K562 (cell line): Measurements from ENCODE around the gene IL6R. TPM values are rescaled to one million over a fixed set of nuclear protein-coding genes. Genes with fewer than 3 reads are reported as not detected.

Experiments
- EGR1 ChIP-seq: fragments of 450-650 bp; conservative IDR thresholded peaks from 2 replicates; pipeline ENCODE4 v1.6.1; 2017; ENCODE audit warnings: mild to moderate bottlenecking
- ELF4 ChIP-seq: fragments of 450-650 bp; formaldehyde crosslinking; IDR thresholded peaks from 2 replicates; pipeline ENCODE4 v1.4.0; 2022; ENCODE audit warnings: missing genetic modification characterization
- JUND ChIP-seq, 2 experiments: IDR thresholded peaks; 2 replicates in 1 of 2; 3 replicates in 1 of 2; pipeline ENCODE4 v1.6.1; 2011; ENCODE audit warnings: borderline replicate concordance in 2 of 2, low read depth in 2 of 2, low read length in 2 of 2, improper control_type of control experiment in 1 of 2, missing biosample characterization in 1 of 2, missing genetic modification characterization in 1 of 2, missing genetic modification reagents in 1 of 2
- KDM2B ChIP-seq: fragments of 250-450 bp; sonication (Bioruptor Pico); IDR thresholded peaks from 2 replicates; pipeline ENCODE4 v1.8.0; 2021; ENCODE audit warnings: mild to moderate bottlenecking, moderate library complexity
- MCM3 ChIP-seq: fragments of 450-650 bp; IDR thresholded peaks from 2 replicates; pipeline ENCODE4 v1.6.1; 2016
- PHF8 ChIP-seq: fragments of 200-600 bp; sonication (generic); IDR thresholded peaks from 2 replicates; pipeline ENCODE4 v1.6.1; 2012; ENCODE audit warnings: mixed run types, mild to moderate bottlenecking, inconsistent platforms, low read length, moderate library complexity, borderline replicate concordance
- PHTF2 ChIP-seq: fragments of 250-450 bp; sonication (Bioruptor Pico); IDR thresholded peaks from 2 replicates; pipeline ENCODE4 v1.5.0; 2021; ENCODE audit warnings: mild to moderate bottlenecking
- RCOR1 ChIP-seq, 2 experiments: IDR thresholded peaks; 2 replicates each; pipeline ENCODE4 v1.6.1; 2012; ENCODE audit warnings: low read depth in 2 of 2, low read length in 2 of 2, borderline replicate concordance in 1 of 2, improper control_type of control experiment in 1 of 2
- SMC3 ChIP-seq: conservative IDR thresholded peaks from 2 replicates; pipeline ENCODE4 v1.6.1; 2011; ENCODE audit warnings: low read depth, low read length, improper control_type of control experiment; ENCODE audit not compliant: insufficient read depth
- TGIF2 ChIP-seq: sonication (generic); formaldehyde crosslinking; IDR thresholded peaks from 2 replicates; pipeline ENCODE4 v1.8.1; 2022; ENCODE audit warnings: mild to moderate bottlenecking, missing genetic modification reagents, moderate library complexity
- ZBTB17 ChIP-seq: fragments of 450-650 bp; formaldehyde crosslinking; IDR thresholded peaks from 2 replicates; pipeline ENCODE4 v1.4.0; 2020; ENCODE audit warnings: mild to moderate bottlenecking
- ZNF584 ChIP-seq: fragments of 200-800 bp; sonication (Bioruptor generic); IDR thresholded peaks from 2 replicates; pipeline ENCODE4 v1.6.1; 2016; ENCODE audit warnings: low read depth, mild to moderate bottlenecking, missing genetic modification characterization, missing compliant biosample characterization
- polyA plus RNA-seq, 8 experiments: library from polyadenylated mRNA; depleted of rRNA in 4 of 8; stranded (reverse) in 5 of 8; unstranded in 3 of 8; fragments of >200 nt; fragmentation: Nextera tagmentation in 2 of 8; fragmentation: Illumina TruSeq in 1 of 8; extraction: Ambion mirVana in 2 of 8; extraction: Trizol in 1 of 8; gene quantifications; 2 replicates each; pipeline versions ENCODE4 v1.2.1 to v1.2.3, GENCODE V29; 2011 to 2014; ENCODE audit warnings: inconsistent platforms in 1 of 8, missing spikeins in 1 of 8
- total RNA-seq, 7 experiments: library from RNA; depleted of rRNA in 6 of 7; stranded (reverse); fragments of >200 nt in 6 of 7; fragmentation: Illumina TruSeq in 2 of 7; extraction: Trizol in 2 of 7; gene quantifications; 2 replicates each; pipeline versions ENCODE4 v1.2.1 to v1.2.3, GENCODE V29; 2011 to 2021; ENCODE audit warnings: low replicate concordance in 1 of 7
- TF ChIP-seq, protein P1 (sequence below): IDR thresholded peaks from 2 replicates; pipeline ENCODE4 v1.6.1; 2011; ENCODE audit warnings: borderline replicate concordance, low read depth, mild to moderate bottlenecking, moderate library complexity, low read length; ENCODE audit not compliant: insufficient read depth, poor library complexity, severe bottlenecking
- TF ChIP-seq, protein P2 (sequence below): sonication (generic); formaldehyde crosslinking; IDR thresholded peaks from 2 replicates; pipeline ENCODE4 v1.8.1; 2023; ENCODE audit warnings: mild to moderate bottlenecking, missing genetic modification reagents
- TF ChIP-seq, protein P3 (sequence below), 3 experiments: IDR thresholded peaks in 2 of 3; conservative IDR thresholded peaks in 1 of 3; 2 replicates each; pipeline ENCODE4 v1.5.1; 2011 to 2012; ENCODE audit warnings: low read length in 3 of 3, mild to moderate bottlenecking in 3 of 3, control low read depth in 2 of 3, improper control_type of control experiment in 1 of 3, inconsistent platforms in 1 of 3, low read depth in 1 of 3, mixed read lengths in 1 of 3, moderate library complexity in 1 of 3; ENCODE audit not compliant: insufficient read depth in 2 of 3
- TF ChIP-seq, protein P4 (sequence below): fragments of 250-450 bp; sonication (Bioruptor Pico); IDR thresholded peaks from 2 replicates; pipeline ENCODE4 v1.6.1; 2021; ENCODE audit warnings: mild to moderate bottlenecking
- TF ChIP-seq, protein P5 (sequence below), 2 experiments: fragments of 450-650 bp in 1 of 2; sonication (generic) in 1 of 2; formaldehyde crosslinking in 1 of 2; IDR thresholded peaks in 1 of 2; conservative IDR thresholded peaks in 1 of 2; 2 replicates each; pipeline versions ENCODE4 v1.6.1 to v1.8.1; 2016 to 2023; ENCODE audit warnings: mild to moderate bottlenecking in 2 of 2, moderate library complexity in 2 of 2, inconsistent platforms in 1 of 2, missing genetic modification reagents in 1 of 2

The IL6R gene
- total and polyA plus RNA-seq, 9 of the 15 experiments (the other 6 are each of a cell fraction or from before 2014, with no cell fraction given): 0.05 to 1.1 (median 0.11) TPM; not detected in 2

DNA sequence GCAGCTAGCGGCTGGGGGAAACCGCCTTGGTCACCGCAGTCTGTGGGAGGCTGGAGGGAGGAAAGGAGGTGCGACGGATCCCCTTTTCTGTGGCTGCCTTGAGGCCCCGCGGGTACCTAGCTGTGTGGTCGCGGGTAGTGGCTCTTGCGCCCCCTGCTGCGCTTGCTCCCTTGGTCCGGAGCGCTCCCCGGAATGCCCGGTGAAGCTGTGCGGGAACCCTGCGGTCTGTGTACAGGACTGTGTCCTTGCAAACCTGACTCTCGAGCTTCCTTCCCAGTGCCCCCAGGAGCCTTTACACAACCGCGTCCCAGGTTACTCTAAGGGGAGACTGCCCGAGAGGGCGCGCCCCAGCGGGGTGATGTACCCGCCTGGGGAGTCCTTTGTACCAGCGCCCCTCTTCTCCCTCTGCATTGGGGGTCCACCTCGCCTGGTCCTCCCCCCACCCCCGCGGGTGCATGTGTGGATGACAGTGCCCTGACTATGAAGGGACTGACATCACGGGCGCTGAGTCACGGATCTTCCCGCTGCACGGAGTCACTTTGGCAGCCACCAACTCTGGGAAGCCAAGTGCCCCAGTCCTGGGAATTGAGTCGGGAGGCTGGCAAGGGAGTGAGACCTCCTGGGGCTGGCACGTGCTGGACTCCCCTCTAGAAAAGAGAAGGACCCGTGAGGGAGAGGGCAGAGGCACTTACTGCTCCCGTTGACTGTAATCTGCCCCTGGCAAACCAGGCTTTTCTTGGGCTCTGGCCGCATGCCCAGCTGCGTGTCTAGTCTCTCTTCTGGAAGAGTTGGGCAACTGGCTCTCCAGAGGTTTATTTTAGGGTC, 816 bp downstream of the IL6R start (continued):
- TF ChIP-seq, protein P1, sequence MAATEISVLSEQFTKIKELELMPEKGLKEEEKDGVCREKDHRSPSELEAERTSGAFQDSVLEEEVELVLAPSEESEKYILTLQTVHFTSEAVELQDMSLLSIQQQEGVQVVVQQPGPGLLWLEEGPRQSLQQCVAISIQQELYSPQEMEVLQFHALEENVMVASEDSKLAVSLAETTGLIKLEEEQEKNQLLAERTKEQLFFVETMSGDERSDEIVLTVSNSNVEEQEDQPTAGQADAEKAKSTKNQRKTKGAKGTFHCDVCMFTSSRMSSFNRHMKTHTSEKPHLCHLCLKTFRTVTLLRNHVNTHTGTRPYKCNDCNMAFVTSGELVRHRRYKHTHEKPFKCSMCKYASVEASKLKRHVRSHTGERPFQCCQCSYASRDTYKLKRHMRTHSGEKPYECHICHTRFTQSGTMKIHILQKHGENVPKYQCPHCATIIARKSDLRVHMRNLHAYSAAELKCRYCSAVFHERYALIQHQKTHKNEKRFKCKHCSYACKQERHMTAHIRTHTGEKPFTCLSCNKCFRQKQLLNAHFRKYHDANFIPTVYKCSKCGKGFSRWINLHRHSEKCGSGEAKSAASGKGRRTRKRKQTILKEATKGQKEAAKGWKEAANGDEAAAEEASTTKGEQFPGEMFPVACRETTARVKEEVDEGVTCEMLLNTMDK: peak; percentile 43
- no peak for TF ChIP-seq ZNF584
- TF ChIP-seq, protein P2, sequence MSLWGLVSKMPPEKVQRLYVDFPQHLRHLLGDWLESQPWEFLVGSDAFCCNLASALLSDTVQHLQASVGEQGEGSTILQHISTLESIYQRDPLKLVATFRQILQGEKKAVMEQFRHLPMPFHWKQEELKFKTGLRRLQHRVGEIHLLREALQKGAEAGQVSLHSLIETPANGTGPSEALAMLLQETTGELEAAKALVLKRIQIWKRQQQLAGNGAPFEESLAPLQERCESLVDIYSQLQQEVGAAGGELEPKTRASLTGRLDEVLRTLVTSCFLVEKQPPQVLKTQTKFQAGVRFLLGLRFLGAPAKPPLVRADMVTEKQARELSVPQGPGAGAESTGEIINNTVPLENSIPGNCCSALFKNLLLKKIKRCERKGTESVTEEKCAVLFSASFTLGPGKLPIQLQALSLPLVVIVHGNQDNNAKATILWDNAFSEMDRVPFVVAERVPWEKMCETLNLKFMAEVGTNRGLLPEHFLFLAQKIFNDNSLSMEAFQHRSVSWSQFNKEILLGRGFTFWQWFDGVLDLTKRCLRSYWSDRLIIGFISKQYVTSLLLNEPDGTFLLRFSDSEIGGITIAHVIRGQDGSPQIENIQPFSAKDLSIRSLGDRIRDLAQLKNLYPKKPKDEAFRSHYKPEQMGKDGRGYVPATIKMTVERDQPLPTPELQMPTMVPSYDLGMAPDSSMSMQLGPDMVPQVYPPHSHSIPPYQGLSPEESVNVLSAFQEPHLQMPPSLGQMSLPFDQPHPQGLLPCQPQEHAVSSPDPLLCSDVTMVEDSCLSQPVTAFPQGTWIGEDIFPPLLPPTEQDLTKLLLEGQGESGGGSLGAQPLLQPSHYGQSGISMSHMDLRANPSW (CRISPR knock-in tag): no peak
- TF ChIP-seq EGR1: peak; percentile 62
- TF ChIP-seq, protein P3, sequence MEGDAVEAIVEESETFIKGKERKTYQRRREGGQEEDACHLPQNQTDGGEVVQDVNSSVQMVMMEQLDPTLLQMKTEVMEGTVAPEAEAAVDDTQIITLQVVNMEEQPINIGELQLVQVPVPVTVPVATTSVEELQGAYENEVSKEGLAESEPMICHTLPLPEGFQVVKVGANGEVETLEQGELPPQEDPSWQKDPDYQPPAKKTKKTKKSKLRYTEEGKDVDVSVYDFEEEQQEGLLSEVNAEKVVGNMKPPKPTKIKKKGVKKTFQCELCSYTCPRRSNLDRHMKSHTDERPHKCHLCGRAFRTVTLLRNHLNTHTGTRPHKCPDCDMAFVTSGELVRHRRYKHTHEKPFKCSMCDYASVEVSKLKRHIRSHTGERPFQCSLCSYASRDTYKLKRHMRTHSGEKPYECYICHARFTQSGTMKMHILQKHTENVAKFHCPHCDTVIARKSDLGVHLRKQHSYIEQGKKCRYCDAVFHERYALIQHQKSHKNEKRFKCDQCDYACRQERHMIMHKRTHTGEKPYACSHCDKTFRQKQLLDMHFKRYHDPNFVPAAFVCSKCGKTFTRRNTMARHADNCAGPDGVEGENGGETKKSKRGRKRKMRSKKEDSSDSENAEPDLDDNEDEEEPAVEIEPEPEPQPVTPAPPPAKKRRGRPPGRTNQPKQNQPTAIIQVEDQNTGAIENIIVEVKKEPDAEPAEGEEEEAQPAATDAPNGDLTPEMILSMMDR (IDR thresholded peaks at IDR 0.05 in 2 of 3, conservative IDR thresholded peaks at IDR 0.05 in 1 of 3; ENCODE audit: insufficient read depth in 2 of 3, low read depth in 1 of 3, low read length in 3 of 3): peak; percentile 28 to 47 (median 44); a peak in 5 of 6 replicates
- TF ChIP-seq MCM3: no peak
- peak; percentile 49; the same call in 1 of the 2 replicates for TF ChIP-seq JUND (IDR thresholded peaks at IDR 0.05; ENCODE audit: borderline replicate concordance, low read depth, low read length)
- TF ChIP-seq JUND (tag; IDR thresholded peaks at IDR 0.05; ENCODE audit: borderline replicate concordance, low read depth, low read length): no peak
- TF ChIP-seq PHF8: no peak
- no peak for TF ChIP-seq PHTF2 (CRISPR knock-in tag)
- TF ChIP-seq, protein P4, sequence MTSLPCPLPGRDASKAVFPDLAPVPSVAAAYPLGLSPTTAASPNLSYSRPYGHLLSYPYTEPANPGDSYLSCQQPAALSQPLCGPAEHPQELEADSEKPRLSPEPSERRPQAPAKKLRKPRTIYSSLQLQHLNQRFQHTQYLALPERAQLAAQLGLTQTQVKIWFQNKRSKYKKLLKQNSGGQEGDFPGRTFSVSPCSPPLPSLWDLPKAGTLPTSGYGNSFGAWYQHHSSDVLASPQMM (CRISPR knock-in tag): no peak
- TF ChIP-seq, protein P5, sequence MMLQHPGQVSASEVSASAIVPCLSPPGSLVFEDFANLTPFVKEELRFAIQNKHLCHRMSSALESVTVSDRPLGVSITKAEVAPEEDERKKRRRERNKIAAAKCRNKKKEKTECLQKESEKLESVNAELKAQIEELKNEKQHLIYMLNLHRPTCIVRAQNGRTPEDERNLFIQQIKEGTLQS (IDR thresholded peaks at IDR 0.05): peak; percentile 74
- TF ChIP-seq, protein P5 (CRISPR knock-in tag; conservative IDR thresholded peaks at IDR 0.05): no peak
- no peak for TF ChIP-seq RCOR1 (IDR thresholded peaks at IDR 0.05; ENCODE audit: borderline replicate concordance in 1 of 2, low read depth in 2 of 2, low read length in 2 of 2)
- no peak for TF ChIP-seq TGIF2 (CRISPR knock-in tag)
- no peak for TF ChIP-seq ZBTB17 (CRISPR knock-in tag)
- peak; percentile 21; the same call in 1 of the 2 replicates for TF ChIP-seq SMC3
- TF ChIP-seq ELF4 (CRISPR knock-in tag): no peak
- peak; percentile 49; the same call in 1 of the 2 replicates for TF ChIP-seq KDM2B (CRISPR knock-in tag)
